ENCODE results near the gene FBXO24. TPM values are rescaled to one million over a fixed set of nuclear protein-coding genes. Genes with fewer than 3 reads are reported as not detected.

The FBXO24 gene
- total and polyA plus RNA-seq, 4 donors, result 0.25 to 1.3 (median 0.33) TPM

DNA sequence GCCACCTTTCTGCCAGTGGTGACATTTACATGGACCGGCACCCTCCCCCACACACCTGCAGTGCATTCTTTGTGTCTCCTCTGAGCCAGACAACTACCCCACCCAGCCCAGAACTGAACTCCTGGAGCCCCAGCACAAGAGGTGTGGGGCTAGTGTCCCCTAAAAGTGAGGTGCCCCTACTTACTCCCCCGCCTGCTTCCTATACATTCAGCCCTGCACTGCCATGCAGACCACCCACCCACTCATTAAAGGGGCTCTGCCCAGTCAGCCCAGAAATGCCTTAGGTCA, 14.4 kb upstream of the FBXO24 start:
- no peak overlapping the region for H3K9ac ChIP-seq (ENCODE audit: insufficient read depth in 1 of 2, low read length in 2 of 2)

DNA sequence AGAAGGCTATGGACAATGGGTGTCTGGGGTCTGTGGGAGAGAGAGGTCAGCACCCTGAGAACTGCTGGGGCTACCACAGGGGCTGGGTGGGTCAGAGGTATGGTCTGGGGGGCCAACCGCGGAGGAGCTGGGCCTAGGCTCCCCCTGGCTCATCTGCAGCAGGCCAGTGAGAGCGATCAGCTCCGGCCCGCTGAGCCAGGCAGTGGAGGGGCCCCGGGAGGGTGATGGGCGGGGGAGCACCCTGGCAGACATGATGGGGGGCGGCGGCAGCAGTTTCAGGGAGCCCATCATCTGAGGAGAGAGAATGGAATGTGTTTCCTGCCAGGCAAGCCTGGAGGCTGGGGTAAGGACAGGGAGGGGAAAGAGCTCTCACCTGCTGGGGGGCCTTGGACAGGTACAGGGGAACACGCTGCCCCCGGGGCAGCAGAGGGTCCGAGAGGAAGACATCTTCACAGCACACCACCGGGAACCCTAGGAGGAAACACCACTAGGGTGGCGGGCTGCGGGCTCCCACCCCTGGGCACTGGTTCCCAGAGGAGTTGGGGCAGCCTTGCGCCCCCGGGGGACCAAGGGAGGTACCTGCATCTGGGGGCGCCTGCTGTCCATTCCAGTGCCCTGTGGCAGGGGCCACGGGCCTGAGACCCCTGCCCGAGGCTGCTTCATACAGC, 13.7 kb upstream of the FBXO24 start:
- no peak for ATAC-seq (ENCODE audit: insufficient read depth, low FRiP score)
- Histone ChIP-seq H3K27ac (ENCODE audit: low read depth in 1 of 2, low read length in 1 of 2) (no peak overlapping the region), H3K27me3 (ENCODE audit: control insufficient read depth in 3 of 3, insufficient read depth in 3 of 3, low read length in 2 of 3) (no peaks in the 10 kb centered on the region), H3K9me3 (ENCODE audit: control insufficient read depth in 4 of 4, insufficient read depth in 3 of 4, low read length in 3 of 4) (no peaks in the 10 kb centered on the region), H3K36me3 (ENCODE audit: control insufficient read depth in 4 of 4, insufficient read depth in 4 of 4, low read length in 4 of 4) (peaks cover 0 to 52% (median 15%) of the 10 kb centered on the region in 4 donors), H3K9ac (ENCODE audit: insufficient read depth in 1 of 2, low read length in 2 of 2) (no peak overlapping the region), H3K4me3 (no peak overlapping the region), H3K4me1 (ENCODE audit: control insufficient read depth in 5 of 5, insufficient read depth in 5 of 5, low read length in 5 of 5) (peaks cover 0 to 19% (median 12%) of the 10 kb centered on the region in 5 donors)
- whole genome bisulfite sequencing, 2 donors, result 87 to 89% methylated on average over 20 of the region's 20 CpGs
- DNase-seq, result peak in 1 of 3 donors; percentile 32
- TF ChIP-seq, protein P1, sequence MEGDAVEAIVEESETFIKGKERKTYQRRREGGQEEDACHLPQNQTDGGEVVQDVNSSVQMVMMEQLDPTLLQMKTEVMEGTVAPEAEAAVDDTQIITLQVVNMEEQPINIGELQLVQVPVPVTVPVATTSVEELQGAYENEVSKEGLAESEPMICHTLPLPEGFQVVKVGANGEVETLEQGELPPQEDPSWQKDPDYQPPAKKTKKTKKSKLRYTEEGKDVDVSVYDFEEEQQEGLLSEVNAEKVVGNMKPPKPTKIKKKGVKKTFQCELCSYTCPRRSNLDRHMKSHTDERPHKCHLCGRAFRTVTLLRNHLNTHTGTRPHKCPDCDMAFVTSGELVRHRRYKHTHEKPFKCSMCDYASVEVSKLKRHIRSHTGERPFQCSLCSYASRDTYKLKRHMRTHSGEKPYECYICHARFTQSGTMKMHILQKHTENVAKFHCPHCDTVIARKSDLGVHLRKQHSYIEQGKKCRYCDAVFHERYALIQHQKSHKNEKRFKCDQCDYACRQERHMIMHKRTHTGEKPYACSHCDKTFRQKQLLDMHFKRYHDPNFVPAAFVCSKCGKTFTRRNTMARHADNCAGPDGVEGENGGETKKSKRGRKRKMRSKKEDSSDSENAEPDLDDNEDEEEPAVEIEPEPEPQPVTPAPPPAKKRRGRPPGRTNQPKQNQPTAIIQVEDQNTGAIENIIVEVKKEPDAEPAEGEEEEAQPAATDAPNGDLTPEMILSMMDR (IDR thresholded peaks at IDR 0.05; ENCODE audit: control extremely low read depth, extremely low read depth), result no peak

More for the DNA sequence above, 14.4 kb upstream of the FBXO24 start:
- H3K27me3 ChIP-seq (ENCODE audit: control insufficient read depth in 3 of 3, insufficient read depth in 3 of 3, low read length in 2 of 3), result no peaks in the 10 kb centered on the region
- H3K4me3 ChIP-seq, result no peak overlapping the region
- 96 to 97% methylated on average over 2 of the region's 2 CpGs for WGBS, 2 donors
- peaks cover 0 to 19% (median 12%) of the 10 kb centered on the region in 5 donors for H3K4me1 ChIP-seq (ENCODE audit: control insufficient read depth in 5 of 5, insufficient read depth in 5 of 5, low read length in 5 of 5)
- H3K27ac ChIP-seq (ENCODE audit: low read depth in 1 of 2, low read length in 1 of 2), result no peak overlapping the region
- H3K9me3 ChIP-seq (ENCODE audit: control insufficient read depth in 4 of 4, insufficient read depth in 3 of 4, low read length in 3 of 4), result no peaks in the 10 kb centered on the region
- peaks cover 0 to 45% (median 13%) of the 10 kb centered on the region in 4 donors for H3K36me3 ChIP-seq (ENCODE audit: control insufficient read depth in 4 of 4, insufficient read depth in 4 of 4, low read length in 4 of 4)
- TF ChIP-seq, protein P1 (IDR thresholded peaks at IDR 0.05; ENCODE audit: control extremely low read depth, extremely low read depth), result no peak
- ATAC-seq (ENCODE audit: insufficient read depth, low FRiP score), result no peak
- DNase-seq, result peak in 1 of 3 donors; percentile 32

DNA sequence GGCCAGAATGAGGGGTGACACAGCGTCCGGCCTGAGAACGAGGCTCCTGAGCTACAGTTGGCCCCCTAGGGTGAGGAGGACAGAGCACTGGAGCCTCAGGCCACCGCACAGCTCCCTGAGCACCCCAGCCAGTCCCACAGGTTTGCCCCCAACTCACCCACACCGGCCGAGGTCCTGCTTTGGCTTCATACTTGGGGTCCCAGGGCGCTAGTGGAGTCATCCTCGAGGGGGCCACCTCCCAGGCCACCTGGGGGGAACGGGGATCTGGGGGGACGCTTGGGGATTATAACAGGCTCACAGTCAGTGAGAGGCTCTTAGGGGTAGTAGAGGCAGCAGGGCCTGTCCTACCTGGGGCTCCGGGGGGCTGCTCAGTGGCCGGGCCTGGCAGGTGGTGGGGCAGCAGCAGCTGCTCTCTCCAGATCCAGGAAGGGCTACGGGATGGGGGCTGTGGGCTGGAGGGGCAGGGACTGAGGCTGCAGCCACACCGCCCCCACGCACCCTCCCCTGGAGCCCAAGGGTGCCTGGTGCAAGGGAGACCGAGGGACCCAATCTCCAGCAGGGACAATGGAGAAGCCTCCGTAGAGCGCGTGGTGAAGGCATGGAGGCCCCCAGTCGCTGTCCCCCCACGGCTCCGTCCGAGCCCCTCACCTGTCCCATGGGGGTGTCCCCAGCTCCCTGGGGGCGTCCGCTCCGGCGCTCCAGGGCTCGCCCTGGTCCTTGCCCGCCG, 13.0 kb upstream of the FBXO24 start:
- 94 to 95% methylated on average over 28 to 30 of the region's 30 CpGs for WGBS, 2 donors
- TF ChIP-seq, protein P1 (IDR thresholded peaks at IDR 0.05; ENCODE audit: control extremely low read depth, extremely low read depth), result no peak
- H3K36me3 ChIP-seq (ENCODE audit: control insufficient read depth in 4 of 4, insufficient read depth in 4 of 4, low read length in 4 of 4), result peaks cover 0 to 59% (median 18%) of the 10 kb centered on the region in 4 donors
- DNase-seq (no peak), ATAC-seq (ENCODE audit: insufficient read depth, low FRiP score) (no peak)
- peaks cover 0 to 19% (median 12%) of the 10 kb centered on the region in 5 donors for H3K4me1 ChIP-seq (ENCODE audit: control insufficient read depth in 5 of 5, insufficient read depth in 5 of 5, low read length in 5 of 5)
- no peaks in the 10 kb centered on the region for H3K27me3 ChIP-seq (ENCODE audit: control insufficient read depth in 3 of 3, insufficient read depth in 3 of 3, low read length in 2 of 3)
- H3K4me3 ChIP-seq, result no peak overlapping the region
- H3K9me3 ChIP-seq (ENCODE audit: control insufficient read depth in 4 of 4, insufficient read depth in 3 of 4, low read length in 3 of 4), result no peaks in the 10 kb centered on the region
- no peak overlapping the region for H3K9ac ChIP-seq (ENCODE audit: insufficient read depth in 1 of 2, low read length in 2 of 2)
- H3K27ac ChIP-seq (ENCODE audit: low read depth in 1 of 2, low read length in 1 of 2), result no peak overlapping the region

Data from lung (tissue), 12 donors.